GM23338 (cell line): Measurements from ENCODE around the gene POLD4. TPM values are rescaled to one million over a fixed set of nuclear protein-coding genes. Genes with fewer than 3 reads are reported as not detected.

ENCODE experiments used
- ATAC-seq: fragments of 200-7000 bp; cut with Tn5 transposase; 3 replicates; pipeline ENCODE4 v1.9.1; 2020
- DNase-seq: peaks from one replicate; pipeline ENCODE4 v3.0.0-alpha.2; 2015; ENCODE audit warnings: low spot score
- H2AFZ ChIP-seq: fragments of 200-600 bp; sonication (generic); 2 replicates; pipeline ENCODE4 v1.8.0; 2016; ENCODE audit warnings: antibody characterized with exemption, mild to moderate bottlenecking, moderate library complexity
- H3F3A ChIP-seq: fragments of 200-600 bp; sonication (generic); replicated peaks from 2 replicates; pipeline ENCODE4 v1.8.0; 2017; ENCODE audit warnings: antibody characterized with exemption, mixed run types, low read depth
- H3K27ac ChIP-seq: fragments of 200-600 bp; sonication (generic); 2 replicates; pipeline ENCODE4 v1.6.1; 2016; ENCODE audit warnings: low read depth
- H3K27me3 ChIP-seq: fragments of 200-600 bp; sonication (generic); 2 replicates; pipeline ENCODE4 v1.8.0; 2016; ENCODE audit warnings: mild to moderate bottlenecking, mixed run types, moderate library complexity; ENCODE audit not compliant: insufficient read depth
- H3K36me3 ChIP-seq: fragments of 200-600 bp; sonication (generic); 2 replicates; pipeline ENCODE4 v1.8.0; 2016; ENCODE audit warnings: mild to moderate bottlenecking; ENCODE audit not compliant: insufficient read depth
- H3K4me1 ChIP-seq: fragments of 200-600 bp; sonication (generic); 2 replicates; pipeline ENCODE4 v1.8.0; 2016; ENCODE audit warnings: mild to moderate bottlenecking, moderate library complexity; ENCODE audit not compliant: insufficient read depth
- H3K4me2 ChIP-seq: fragments of 200-600 bp; sonication (generic); 2 replicates; pipeline ENCODE4 v1.7.1; 2017; ENCODE audit warnings: mixed run types
- H3K4me3 ChIP-seq: fragments of 200-600 bp; sonication (generic); 2 replicates; pipeline ENCODE4 v1.6.1; 2016; ENCODE audit warnings: mixed run types
- H3K79me2 ChIP-seq: fragments of 200-600 bp; sonication (generic); replicated peaks from 2 replicates; pipeline ENCODE4 v1.8.0; 2017; ENCODE audit warnings: mild to moderate bottlenecking; ENCODE audit not compliant: insufficient read depth
- H3K9me2 ChIP-seq: fragments of 200-600 bp; sonication (generic); 2 replicates; pipeline ENCODE4 v1.8.0; 2017; ENCODE audit not compliant: insufficient read depth
- H4K20me1 ChIP-seq: fragments of 200-600 bp; sonication (generic); replicated peaks from 2 replicates; pipeline ENCODE4 v1.8.0; 2017; ENCODE audit warnings: mild to moderate bottlenecking; ENCODE audit not compliant: insufficient read depth
- H3K27ac Mint-ChIP-seq: 2 replicates; pipeline ENCODE4 v1.8.0; 2020; ENCODE audit warnings: inconsistent platforms, mild to moderate bottlenecking, moderate library complexity, mixed read lengths
- H3K27me3 Mint-ChIP-seq: 3 replicates; pipeline ENCODE4 v1.8.0; 2022; ENCODE audit warnings: low read depth, mild to moderate bottlenecking, moderate library complexity, mixed read lengths, inconsistent platforms; ENCODE audit not compliant: insufficient read depth, poor library complexity
- H3K36me3 Mint-ChIP-seq: 3 replicates; pipeline ENCODE4 v1.8.0; 2021; ENCODE audit warnings: low read depth, mild to moderate bottlenecking, inconsistent platforms, moderate library complexity, mixed read lengths
- H3K4me1 Mint-ChIP-seq: 3 replicates; pipeline ENCODE4 v1.8.0; 2020; ENCODE audit warnings: mild to moderate bottlenecking, inconsistent platforms, mixed read lengths
- H3K4me3 Mint-ChIP-seq: 3 replicates; pipeline ENCODE4 v1.8.0; 2021; ENCODE audit warnings: moderate library complexity, mild to moderate bottlenecking, inconsistent platforms, mixed read lengths
- H3K9me3 Mint-ChIP-seq: 3 replicates; pipeline ENCODE4 v1.8.0; 2020; ENCODE audit warnings: moderate library complexity, mild to moderate bottlenecking, inconsistent platforms, mixed read lengths
- CREB1 ChIP-seq: fragments of 250-450 bp; sonication (Bioruptor Pico); IDR thresholded peaks from 2 replicates; pipeline ENCODE4 v1.5.0; 2020; ENCODE audit warnings: low read depth, mild to moderate bottlenecking, moderate library complexity
- EZH2 ChIP-seq: fragments of 200-600 bp; sonication (generic); IDR thresholded peaks from one replicate; pipeline ENCODE4 v1.8.0; 2017; ENCODE audit warnings: antibody characterized with exemption, mild to moderate bottlenecking, low read depth; ENCODE audit not compliant: unreplicated experiment
- EZH2phosphoT487 ChIP-seq: fragments of 200-600 bp; sonication (generic); IDR thresholded peaks from one replicate; pipeline ENCODE4 v1.8.1; 2018; ENCODE audit warnings: antibody characterized with exemption; ENCODE audit not compliant: unreplicated experiment
- JUNB ChIP-seq: IDR thresholded peaks from one replicate; pipeline ENCODE4 v1.6.1; 2016; ENCODE audit warnings: antibody characterized with exemption; ENCODE audit not compliant: unreplicated experiment
- NANOG ChIP-seq: IDR thresholded peaks from 2 replicates; pipeline ENCODE4 v1.6.1; 2016; ENCODE audit warnings: antibody characterized with exemption, borderline replicate concordance
- POLR2AphosphoS5 ChIP-seq: IDR thresholded peaks from 2 replicates; pipeline ENCODE4 v1.6.1; 2016; ENCODE audit warnings: antibody characterized with exemption, low read depth
- ZNF114 ChIP-seq: fragments of 250-450 bp; sonication (Bioruptor Pico); IDR thresholded peaks from 2 replicates; pipeline ENCODE4 v1.5.0; 2020; ENCODE audit warnings: mild to moderate bottlenecking, moderate library complexity
- ZNF331 ChIP-seq: fragments of 250-450 bp; sonication (Bioruptor Pico); IDR thresholded peaks from 2 replicates; pipeline ENCODE4 v1.5.0; 2020; ENCODE audit warnings: low read depth, mild to moderate bottlenecking, moderate library complexity
- polyA plus RNA-seq: library from polyadenylated mRNA; unstranded; fragments of >200 nt; fragmentation: Nextera tagmentation; extraction: Ambion mirVana; gene quantifications from 2 replicates; pipeline ENCODE4 v1.2.1, GENCODE V29; 2016
- total RNA-seq: library from RNA; depleted of rRNA; stranded (reverse); fragments of >200 nt; shearing (Covaris generic); gene quantifications from 2 replicates; pipeline ENCODE4 v1.2.3, GENCODE V29; 2014
- TF ChIP-seq, protein P1 (sequence below): IDR thresholded peaks from one replicate; pipeline ENCODE4 v1.6.1; 2018; ENCODE audit warnings: antibody characterized with exemption; ENCODE audit not compliant: unreplicated experiment
- TF ChIP-seq, protein P2 (sequence below), 2 experiments: fragments of 200-600 bp in 1 of 2; sonication (generic) in 1 of 2; conservative IDR thresholded peaks; 2 replicates each; pipeline versions ENCODE4 v1.5.1 to v1.6.1; 2016 to 2017; ENCODE audit warnings: antibody characterized with exemption in 2 of 2, low read depth in 2 of 2, mild to moderate bottlenecking in 2 of 2, moderate library complexity in 1 of 2
- TF ChIP-seq, protein P3 (sequence below): IDR thresholded peaks from 2 replicates; pipeline ENCODE4 v1.6.1; 2016; ENCODE audit warnings: antibody characterized with exemption

The POLD4 gene
- total and polyA plus RNA-seq, 2 experiments from 2014 or later: 16.2 to 23.0 TPM

DNA sequence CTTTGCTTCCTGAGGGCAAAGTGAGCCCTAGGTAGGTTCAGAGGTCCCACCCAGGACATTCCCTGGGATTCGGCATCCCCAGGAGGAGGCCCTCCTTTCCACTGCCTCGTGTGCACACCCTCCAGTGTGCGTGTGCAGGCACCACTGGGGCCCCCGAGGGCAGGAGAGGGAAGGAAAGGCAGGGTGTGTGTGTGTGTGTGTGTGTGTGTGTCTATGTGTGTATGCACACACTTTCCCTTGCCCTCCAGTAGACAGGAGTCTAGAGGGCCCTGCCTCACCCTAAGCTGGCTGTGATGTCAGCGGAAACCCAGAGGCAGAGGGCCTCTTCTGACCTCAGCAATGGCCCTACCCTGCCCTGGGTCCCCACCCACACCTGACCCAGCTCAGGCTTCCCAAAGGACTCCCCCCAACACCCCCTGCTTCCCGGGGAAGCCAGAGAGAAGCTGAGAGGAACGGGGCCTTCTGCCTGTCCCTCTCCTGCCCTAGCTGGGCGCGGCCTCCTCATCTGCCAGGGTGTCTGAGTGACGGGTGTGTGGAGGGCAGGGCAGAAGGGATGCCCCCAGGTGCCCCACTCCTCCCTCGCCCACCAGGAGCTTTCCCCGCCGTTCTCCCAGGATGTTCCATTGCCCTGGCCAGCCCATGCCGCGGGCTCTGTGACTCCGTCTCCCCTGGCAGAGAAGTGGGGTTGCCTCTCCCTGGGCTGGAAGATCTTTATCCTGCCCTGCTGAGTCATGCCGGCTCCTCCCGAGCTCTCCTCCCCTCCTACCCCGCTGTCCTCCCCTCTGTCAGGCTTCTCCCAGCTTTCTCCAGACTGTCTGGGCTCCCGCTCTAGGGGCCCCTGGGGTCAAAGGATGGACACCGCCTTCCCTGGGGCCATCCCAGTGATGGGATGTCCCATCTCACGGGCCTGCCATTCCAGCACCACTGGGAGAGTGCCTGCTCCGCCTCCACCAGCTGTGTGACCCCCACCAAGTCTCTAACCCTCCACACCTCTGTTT lies 26.0 kb upstream of the POLD4 start (continued):
- TF ChIP-seq, protein P1, sequence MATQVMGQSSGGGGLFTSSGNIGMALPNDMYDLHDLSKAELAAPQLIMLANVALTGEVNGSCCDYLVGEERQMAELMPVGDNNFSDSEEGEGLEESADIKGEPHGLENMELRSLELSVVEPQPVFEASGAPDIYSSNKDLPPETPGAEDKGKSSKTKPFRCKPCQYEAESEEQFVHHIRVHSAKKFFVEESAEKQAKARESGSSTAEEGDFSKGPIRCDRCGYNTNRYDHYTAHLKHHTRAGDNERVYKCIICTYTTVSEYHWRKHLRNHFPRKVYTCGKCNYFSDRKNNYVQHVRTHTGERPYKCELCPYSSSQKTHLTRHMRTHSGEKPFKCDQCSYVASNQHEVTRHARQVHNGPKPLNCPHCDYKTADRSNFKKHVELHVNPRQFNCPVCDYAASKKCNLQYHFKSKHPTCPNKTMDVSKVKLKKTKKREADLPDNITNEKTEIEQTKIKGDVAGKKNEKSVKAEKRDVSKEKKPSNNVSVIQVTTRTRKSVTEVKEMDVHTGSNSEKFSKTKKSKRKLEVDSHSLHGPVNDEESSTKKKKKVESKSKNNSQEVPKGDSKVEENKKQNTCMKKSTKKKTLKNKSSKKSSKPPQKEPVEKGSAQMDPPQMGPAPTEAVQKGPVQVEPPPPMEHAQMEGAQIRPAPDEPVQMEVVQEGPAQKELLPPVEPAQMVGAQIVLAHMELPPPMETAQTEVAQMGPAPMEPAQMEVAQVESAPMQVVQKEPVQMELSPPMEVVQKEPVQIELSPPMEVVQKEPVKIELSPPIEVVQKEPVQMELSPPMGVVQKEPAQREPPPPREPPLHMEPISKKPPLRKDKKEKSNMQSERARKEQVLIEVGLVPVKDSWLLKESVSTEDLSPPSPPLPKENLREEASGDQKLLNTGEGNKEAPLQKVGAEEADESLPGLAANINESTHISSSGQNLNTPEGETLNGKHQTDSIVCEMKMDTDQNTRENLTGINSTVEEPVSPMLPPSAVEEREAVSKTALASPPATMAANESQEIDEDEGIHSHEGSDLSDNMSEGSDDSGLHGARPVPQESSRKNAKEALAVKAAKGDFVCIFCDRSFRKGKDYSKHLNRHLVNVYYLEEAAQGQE: no peak
- TF ChIP-seq JUNB: no peak
- no peak for TF ChIP-seq EZH2
- TF ChIP-seq, protein P2, sequence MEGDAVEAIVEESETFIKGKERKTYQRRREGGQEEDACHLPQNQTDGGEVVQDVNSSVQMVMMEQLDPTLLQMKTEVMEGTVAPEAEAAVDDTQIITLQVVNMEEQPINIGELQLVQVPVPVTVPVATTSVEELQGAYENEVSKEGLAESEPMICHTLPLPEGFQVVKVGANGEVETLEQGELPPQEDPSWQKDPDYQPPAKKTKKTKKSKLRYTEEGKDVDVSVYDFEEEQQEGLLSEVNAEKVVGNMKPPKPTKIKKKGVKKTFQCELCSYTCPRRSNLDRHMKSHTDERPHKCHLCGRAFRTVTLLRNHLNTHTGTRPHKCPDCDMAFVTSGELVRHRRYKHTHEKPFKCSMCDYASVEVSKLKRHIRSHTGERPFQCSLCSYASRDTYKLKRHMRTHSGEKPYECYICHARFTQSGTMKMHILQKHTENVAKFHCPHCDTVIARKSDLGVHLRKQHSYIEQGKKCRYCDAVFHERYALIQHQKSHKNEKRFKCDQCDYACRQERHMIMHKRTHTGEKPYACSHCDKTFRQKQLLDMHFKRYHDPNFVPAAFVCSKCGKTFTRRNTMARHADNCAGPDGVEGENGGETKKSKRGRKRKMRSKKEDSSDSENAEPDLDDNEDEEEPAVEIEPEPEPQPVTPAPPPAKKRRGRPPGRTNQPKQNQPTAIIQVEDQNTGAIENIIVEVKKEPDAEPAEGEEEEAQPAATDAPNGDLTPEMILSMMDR (conservative IDR thresholded peaks at IDR 0.05; ENCODE audit: low read depth in 2 of 2): no peak
- no peak for TF ChIP-seq POLR2AphosphoS5
- no peak for TF ChIP-seq EZH2phosphoT487

DNA sequence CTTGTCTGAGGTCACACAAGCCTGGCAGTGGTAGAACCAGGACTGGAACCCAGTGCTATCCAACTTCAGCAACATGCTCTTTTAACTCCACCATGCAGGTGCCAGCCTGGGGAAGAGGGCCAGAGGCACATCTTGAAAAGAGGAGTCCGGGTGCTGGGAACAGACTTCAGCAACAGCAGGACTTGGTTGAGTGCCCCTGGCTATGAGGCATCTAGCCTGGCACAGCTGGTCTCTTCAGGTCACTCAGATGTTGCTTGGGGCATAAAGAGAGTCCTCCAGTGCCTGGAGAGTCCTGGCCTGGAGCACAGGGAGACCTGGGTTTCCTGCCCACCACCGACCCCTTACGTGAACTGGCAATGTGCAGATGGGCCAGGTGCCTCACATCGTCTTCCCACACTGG lies 25.2 kb upstream of the POLD4 start:
- H3K36me3 ChIP-seq: no peaks in the 10 kb centered on the region
- H3K4me1 ChIP-seq: peaks cover 23% of the 10 kb centered on the region
- H4K20me1 ChIP-seq: no peaks in the 10 kb centered on the region
- ATAC-seq: no peak
- no peak overlapping the region for H3K4me3 ChIP-seq
- no peak overlapping the region for H2AFZ ChIP-seq
- no peaks in the 10 kb centered on the region for H3K9me2 ChIP-seq
- H3K9me3 Mint-ChIP-seq: no peaks in the 10 kb centered on the region; the same call in 2 of the 3 replicates
- no peak overlapping the region for H3K27ac ChIP-seq
- peaks cover 29% of the 10 kb centered on the region for H3K27me3 Mint-ChIP-seq
- H3F3A ChIP-seq: no peaks in the 10 kb centered on the region; the same call in 1 of the 2 replicates
- H3K4me1 Mint-ChIP-seq: peaks cover 44% of the 10 kb centered on the region
- no peaks in the 10 kb centered on the region for H3K36me3 Mint-ChIP-seq
- H3K4me2 ChIP-seq: no peak overlapping the region
- H3K27ac Mint-ChIP-seq: no peak overlapping the region
- no peak for DNase-seq
- H3K79me2 ChIP-seq: no peaks in the 10 kb centered on the region
- H3K27me3 ChIP-seq: peaks cover 54% of the 10 kb centered on the region
- H3K4me3 Mint-ChIP-seq: no peak overlapping the region; the same call in 2 of the 3 replicates
- TF ChIP-seq, protein P3, sequence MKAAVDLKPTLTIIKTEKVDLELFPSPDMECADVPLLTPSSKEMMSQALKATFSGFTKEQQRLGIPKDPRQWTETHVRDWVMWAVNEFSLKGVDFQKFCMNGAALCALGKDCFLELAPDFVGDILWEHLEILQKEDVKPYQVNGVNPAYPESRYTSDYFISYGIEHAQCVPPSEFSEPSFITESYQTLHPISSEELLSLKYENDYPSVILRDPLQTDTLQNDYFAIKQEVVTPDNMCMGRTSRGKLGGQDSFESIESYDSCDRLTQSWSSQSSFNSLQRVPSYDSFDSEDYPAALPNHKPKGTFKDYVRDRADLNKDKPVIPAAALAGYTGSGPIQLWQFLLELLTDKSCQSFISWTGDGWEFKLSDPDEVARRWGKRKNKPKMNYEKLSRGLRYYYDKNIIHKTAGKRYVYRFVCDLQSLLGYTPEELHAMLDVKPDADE: no peak
- no peak for TF ChIP-seq NANOG
- no peak for TF ChIP-seq JUNB
- TF ChIP-seq EZH2phosphoT487: no peak
- TF ChIP-seq EZH2: no peak
- no peak for TF ChIP-seq ZNF331 (CRISPR knock-in tag)
- TF ChIP-seq CREB1 (CRISPR knock-in tag): no peak
- TF ChIP-seq, protein P1: no peak
- no peak for TF ChIP-seq ZNF114 (CRISPR knock-in tag)
- TF ChIP-seq POLR2AphosphoS5: no peak
